Measurements from ENCODE around the gene SPAG9.
A peak's percentile ranks its signal among the peaks of the same experiment; 100 is the strongest.
"Not testable (repeated sequence)": the region's sequence is repeated elsewhere in the genome, so short reads cannot be mapped to it uniquely, and the experiment has no call there.

SPAG9 gene

DNA sequence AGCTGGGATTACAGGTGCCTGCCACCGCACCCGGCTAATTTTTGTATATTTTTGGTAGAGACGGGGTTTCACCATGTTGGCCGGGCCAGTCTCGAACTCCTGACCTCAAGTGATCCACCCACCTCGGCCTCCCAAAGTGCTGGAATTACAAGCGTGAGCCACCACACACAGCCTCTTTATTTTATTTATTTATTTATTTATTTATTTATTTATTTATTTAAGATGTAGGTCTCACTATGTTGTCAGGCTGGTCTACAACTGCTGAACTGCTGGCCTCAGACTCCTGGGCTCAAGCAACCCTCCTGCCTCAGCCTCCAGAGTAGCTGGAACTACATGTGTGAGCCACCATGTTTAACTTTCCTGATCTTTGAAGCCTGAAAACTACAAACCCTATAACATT, 37.3 kb downstream of the SPAG9 start:
- not testable (repeated sequence) for H3K27me3 ChIP-seq (ENCODE audit: insufficient read depth, low read length); H3K9me3 ChIP-seq (ENCODE audit: insufficient read depth, low read depth, low read length); H3K4me3 ChIP-seq (ENCODE audit: low read length); H3K4me1 ChIP-seq (ENCODE audit: insufficient read depth, low read length); H3K27ac ChIP-seq (ENCODE audit: low read length); H3K9ac ChIP-seq (ENCODE audit: low read depth, low read length)
- peaks cover 10% of the 10 kb centered on the region for H3K36me3 ChIP-seq (ENCODE audit: insufficient read depth, low read depth, low read length)

DNA sequence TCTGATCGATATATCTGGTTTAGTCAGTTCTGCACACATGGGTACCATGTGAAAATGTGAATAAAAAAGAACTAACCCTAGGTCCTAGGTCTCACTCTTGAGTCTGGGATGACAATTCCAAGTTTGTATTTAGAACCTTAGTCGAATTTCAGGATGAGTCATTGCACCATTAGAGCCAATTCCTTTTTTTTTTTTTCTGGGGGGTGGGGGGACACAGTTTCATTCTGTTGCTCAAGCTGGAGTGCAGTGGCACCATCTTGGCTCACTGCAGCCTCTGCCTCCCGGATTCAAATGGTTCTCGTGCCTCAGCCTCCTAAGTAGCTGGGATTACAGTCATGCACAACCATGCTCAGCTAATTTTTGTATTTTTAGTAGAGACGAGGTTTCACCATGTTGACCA, 41.6 kb downstream of the SPAG9 start:
- no peak overlapping the region for H3K27ac ChIP-seq (ENCODE audit: low read length)
- H3K27me3 ChIP-seq (ENCODE audit: insufficient read depth, low read length), result no peaks in the 10 kb centered on the region
- no peaks in the 10 kb centered on the region for H3K9me3 ChIP-seq (ENCODE audit: insufficient read depth, low read depth, low read length)
- no peak overlapping the region for H3K4me3 ChIP-seq (ENCODE audit: low read length)
- H3K36me3 ChIP-seq (ENCODE audit: insufficient read depth, low read depth, low read length), result peaks cover 23% of the 10 kb centered on the region
- no peak overlapping the region for H3K9ac ChIP-seq (ENCODE audit: low read depth, low read length)
- no peaks in the 10 kb centered on the region for H3K4me1 ChIP-seq (ENCODE audit: insufficient read depth, low read length)

DNA sequence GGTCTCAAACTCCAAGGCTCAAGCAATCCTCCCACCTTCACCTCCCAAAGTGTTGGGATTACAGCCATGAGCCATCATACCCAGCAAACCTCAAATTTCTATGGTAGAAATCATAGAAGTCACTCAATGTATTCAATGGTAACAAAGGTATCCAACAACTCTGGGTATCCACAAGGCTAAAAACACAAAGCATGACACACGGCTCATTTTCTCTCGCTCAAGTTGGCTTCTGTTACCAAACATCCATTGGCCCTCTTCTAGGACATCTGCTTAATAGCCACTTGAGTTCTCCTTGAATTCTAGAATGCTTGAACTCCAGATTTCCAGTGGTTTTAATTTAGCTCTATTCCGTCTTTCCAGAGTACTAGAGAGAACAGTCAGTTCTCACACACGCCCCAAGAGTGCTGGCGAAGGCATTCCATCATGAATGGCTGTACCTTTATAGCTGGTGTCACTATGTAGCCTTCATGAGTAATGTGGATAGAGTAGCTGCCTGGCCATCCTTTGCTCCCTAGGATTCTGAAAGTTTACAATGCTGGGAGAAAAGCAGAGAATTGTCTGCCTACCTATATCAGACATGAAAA, 42.6 kb downstream of the SPAG9 start:
- Histone ChIP-seq H3K4me1 (ENCODE audit: insufficient read depth, low read length) (no peaks in the 10 kb centered on the region), H3K27me3 (ENCODE audit: insufficient read depth, low read length) (no peaks in the 10 kb centered on the region), H3K4me3 (ENCODE audit: low read length) (no peak overlapping the region), H3K36me3 (ENCODE audit: insufficient read depth, low read depth, low read length) (peaks cover 23% of the 10 kb centered on the region), H3K27ac (ENCODE audit: low read length) (no peak overlapping the region), H3K9ac (ENCODE audit: low read depth, low read length) (no peak overlapping the region), H3K9me3 (ENCODE audit: insufficient read depth, low read depth, low read length) (no peaks in the 10 kb centered on the region)

DNA sequence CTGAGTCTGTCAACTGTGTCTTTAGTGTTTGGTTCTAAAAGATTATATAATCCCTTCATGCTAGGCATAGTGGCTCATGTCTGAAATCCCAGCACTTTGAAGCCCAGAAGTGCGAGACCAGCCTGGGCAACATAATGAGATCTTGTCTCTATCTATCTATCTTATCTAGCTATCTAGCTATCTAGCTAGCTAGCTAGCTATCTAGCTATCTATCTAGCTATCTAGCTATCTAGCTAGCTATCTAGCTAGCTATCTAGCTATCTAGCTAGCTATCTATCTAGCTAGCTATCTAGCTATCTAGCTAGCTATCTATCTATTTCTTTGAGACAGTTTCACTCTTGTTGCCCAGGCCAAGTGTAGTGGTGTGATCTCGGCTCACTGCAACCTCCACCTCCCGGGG, 43.8 kb downstream of the SPAG9 start:
- Histone ChIP-seq H3K27me3 (ENCODE audit: insufficient read depth, low read length) (no peaks in the 10 kb centered on the region), H3K36me3 (ENCODE audit: insufficient read depth, low read depth, low read length) (peaks cover 23% of the 10 kb centered on the region), H3K4me3 (ENCODE audit: low read length) (no peak overlapping the region), H3K4me1 (ENCODE audit: insufficient read depth, low read length) (no peaks in the 10 kb centered on the region), H3K9ac (ENCODE audit: low read depth, low read length) (no peak overlapping the region), H3K27ac (ENCODE audit: low read length) (no peak overlapping the region), H3K9me3 (ENCODE audit: insufficient read depth, low read depth, low read length) (no peaks in the 10 kb centered on the region)

DNA sequence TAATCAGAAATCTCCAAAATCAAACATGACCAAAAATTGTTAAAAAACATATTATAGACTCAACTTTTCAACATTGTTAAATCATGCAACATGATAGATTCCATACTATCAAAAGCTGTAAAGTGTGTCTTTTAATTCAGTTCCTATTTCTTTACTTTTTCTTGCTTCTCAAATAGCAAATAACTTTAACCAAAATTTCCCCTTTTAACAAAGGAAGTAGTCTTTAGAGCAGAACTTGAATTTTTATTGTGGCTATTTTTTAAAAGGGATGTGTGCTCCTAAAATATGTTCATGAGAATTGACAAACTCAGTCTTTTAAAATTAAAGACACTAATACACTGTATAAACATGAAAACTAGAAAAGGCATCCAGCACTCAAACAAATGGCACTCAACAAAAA, 49.1 kb downstream of the SPAG9 start:
- Histone ChIP-seq H3K4me3 (ENCODE audit: low read length) (no peak overlapping the region), H3K36me3 (ENCODE audit: insufficient read depth, low read depth, low read length) (peaks cover under 1% of the 10 kb centered on the region; the same call in 1 of the 2 replicates), H3K27ac (ENCODE audit: low read length) (no peak overlapping the region), H3K9me3 (ENCODE audit: insufficient read depth, low read depth, low read length) (no peaks in the 10 kb centered on the region), H3K9ac (ENCODE audit: low read depth, low read length) (no peak overlapping the region), H3K27me3 (ENCODE audit: insufficient read depth, low read length) (no peaks in the 10 kb centered on the region), H3K4me1 (ENCODE audit: insufficient read depth, low read length) (no peaks in the 10 kb centered on the region)

DNA sequence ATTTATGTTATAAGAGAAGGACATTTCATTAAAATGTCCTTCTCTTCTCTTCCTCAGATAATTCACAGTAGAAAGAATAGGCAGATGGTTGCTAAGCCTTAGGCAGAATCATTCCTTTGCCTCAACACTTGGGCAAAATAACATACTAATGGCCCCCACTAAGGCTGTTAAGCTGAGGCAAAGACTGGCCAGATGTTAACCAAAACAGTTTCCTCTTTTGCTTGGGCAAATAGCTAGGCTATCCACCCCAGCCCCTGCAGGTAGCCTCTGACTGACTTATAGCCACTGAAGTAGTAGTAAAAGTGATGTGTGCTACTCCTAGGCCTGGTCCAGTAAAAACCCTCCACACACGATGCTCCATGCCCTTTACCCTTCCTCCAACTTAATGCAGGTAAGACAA, 55.2 kb downstream of the SPAG9 start:
- H3K27ac ChIP-seq (ENCODE audit: low read length), result no peak overlapping the region

DNA sequence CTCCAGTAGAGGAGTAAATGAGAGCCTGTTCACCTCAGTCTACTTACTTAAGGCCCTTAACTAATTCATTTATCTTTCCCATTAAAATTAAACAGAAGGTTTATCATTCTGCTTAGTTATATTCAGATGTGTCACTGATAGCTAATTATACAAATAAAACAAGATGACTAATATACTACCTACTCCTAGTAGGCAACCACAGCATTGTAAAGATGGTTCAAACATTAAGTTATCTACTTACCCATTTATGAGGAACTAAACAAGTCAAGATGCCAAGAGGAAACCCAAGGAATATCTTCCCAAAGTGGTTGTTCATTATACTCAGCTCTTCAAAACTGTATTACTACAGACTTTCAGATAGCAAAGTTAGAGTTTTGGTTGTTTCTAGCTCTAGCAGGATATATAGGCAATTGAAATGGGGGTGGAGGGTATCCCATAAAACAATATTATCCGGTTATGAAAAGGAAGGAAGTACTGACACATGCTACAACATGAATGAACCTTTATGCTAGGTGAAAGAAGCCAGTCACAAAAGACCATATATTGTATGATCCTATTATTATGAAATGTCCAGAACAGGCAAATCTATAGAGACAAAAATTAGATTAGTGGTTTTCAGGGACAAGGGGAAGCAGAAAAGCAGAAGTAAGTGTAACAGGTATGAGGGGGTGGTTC, 56.5 kb downstream of the SPAG9 start:
- no peaks in the 10 kb centered on the region for H3K9me3 ChIP-seq (ENCODE audit: insufficient read depth, low read depth, low read length)
- H3K27ac ChIP-seq (ENCODE audit: low read length), result no peak overlapping the region
- no peaks in the 10 kb centered on the region for H3K4me1 ChIP-seq (ENCODE audit: insufficient read depth, low read length)
- no peak overlapping the region for H3K4me3 ChIP-seq (ENCODE audit: low read length)
- H3K27me3 ChIP-seq (ENCODE audit: insufficient read depth, low read length), result no peaks in the 10 kb centered on the region
- no peak overlapping the region for H3K9ac ChIP-seq (ENCODE audit: low read depth, low read length)
- no peaks in the 10 kb centered on the region for H3K36me3 ChIP-seq (ENCODE audit: insufficient read depth, low read depth, low read length)

More for the DNA sequence above, 55.2 kb downstream of the SPAG9 start:
- Histone ChIP-seq H3K27me3 (ENCODE audit: insufficient read depth, low read length) (no peaks in the 10 kb centered on the region), H3K4me1 (ENCODE audit: insufficient read depth, low read length) (no peaks in the 10 kb centered on the region), H3K9ac (ENCODE audit: low read depth, low read length) (no peak overlapping the region), H3K4me3 (ENCODE audit: low read length) (no peak overlapping the region), H3K36me3 (ENCODE audit: insufficient read depth, low read depth, low read length) (no peaks in the 10 kb centered on the region), H3K9me3 (ENCODE audit: insufficient read depth, low read depth, low read length) (no peaks in the 10 kb centered on the region)

DNA sequence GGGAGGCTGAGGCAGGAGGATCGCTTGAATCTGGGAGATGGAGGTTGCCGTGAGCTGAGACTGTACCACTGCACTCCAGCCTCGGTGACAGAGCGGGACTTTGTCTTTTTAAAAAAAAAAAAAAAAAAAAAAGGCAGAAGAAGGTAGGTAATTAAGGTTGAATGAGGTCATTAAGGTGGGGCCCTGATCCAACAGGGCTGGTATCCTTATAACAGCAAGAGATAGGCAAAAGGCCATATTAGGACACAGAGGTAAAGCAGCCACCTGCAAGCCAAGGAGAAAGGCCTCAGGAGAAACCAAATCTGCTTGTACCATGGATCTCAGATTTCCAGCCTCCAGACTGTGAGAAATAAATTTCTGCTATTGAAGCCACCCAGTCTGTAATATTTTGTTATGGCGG, 60.3 kb downstream of the SPAG9 start:
- Histone ChIP-seq H3K9ac (ENCODE audit: low read depth, low read length) (no peak overlapping the region), H3K27ac (ENCODE audit: low read length) (no peak overlapping the region), H3K4me1 (ENCODE audit: insufficient read depth, low read length) (peaks cover 6% of the 10 kb centered on the region; the same call in 1 of the 2 replicates), H3K4me3 (ENCODE audit: low read length) (no peak overlapping the region), H3K27me3 (ENCODE audit: insufficient read depth, low read length) (no peaks in the 10 kb centered on the region), H3K36me3 (ENCODE audit: insufficient read depth, low read depth, low read length) (no peaks in the 10 kb centered on the region), H3K9me3 (ENCODE audit: insufficient read depth, low read depth, low read length) (no peaks in the 10 kb centered on the region)

DNA sequence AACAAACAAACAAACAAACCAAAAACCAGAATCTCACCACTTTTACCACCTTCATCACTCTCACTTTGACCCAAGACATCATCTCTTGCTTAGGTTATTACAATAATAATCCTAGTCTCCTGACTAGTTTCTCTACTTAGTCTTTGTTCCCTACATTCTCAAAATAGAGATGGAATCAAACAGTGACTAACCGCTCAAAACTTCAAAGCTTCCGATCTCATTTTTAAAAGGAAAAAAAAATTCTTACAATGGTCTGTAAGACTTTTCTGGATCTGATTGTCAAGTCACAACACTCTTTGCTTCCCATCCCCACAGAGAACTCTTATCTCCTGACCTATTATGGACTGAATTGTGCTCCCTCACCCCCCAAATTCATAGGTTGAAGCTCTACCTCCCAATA, 60.9 kb downstream of the SPAG9 start:
- no peaks in the 10 kb centered on the region for H3K36me3 ChIP-seq (ENCODE audit: insufficient read depth, low read depth, low read length)
- no peak overlapping the region for H3K27ac ChIP-seq (ENCODE audit: low read length)
- H3K9ac ChIP-seq (ENCODE audit: low read depth, low read length), result no peak overlapping the region
- peaks cover 6% of the 10 kb centered on the region; the same call in 1 of the 2 replicates for H3K4me1 ChIP-seq (ENCODE audit: insufficient read depth, low read length)
- H3K27me3 ChIP-seq (ENCODE audit: insufficient read depth, low read length), result no peaks in the 10 kb centered on the region
- H3K4me3 ChIP-seq (ENCODE audit: low read length), result no peak overlapping the region
- no peaks in the 10 kb centered on the region for H3K9me3 ChIP-seq (ENCODE audit: insufficient read depth, low read depth, low read length)

DNA sequence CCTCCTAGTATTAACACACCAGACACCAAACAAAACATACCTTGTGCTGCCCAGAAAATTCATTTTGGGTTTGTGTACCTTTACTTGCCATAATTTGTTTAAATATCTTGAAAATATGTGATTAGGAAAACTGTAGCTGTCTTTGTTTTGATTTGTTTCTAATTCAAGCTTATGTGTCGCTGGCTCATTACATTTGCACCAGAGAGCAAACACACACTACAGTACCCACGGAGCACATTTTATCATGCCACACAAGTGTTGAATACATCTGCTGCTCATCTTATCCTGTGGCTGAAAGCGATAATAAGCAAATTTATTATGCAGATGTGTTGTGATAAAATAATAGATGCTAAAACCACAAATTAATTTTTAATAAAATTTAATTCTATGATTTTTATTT, 63.1 kb downstream of the SPAG9 start:
- peaks cover 6% of the 10 kb centered on the region; the same call in 1 of the 2 replicates for H3K4me1 ChIP-seq (ENCODE audit: insufficient read depth, low read length)
- H3K4me3 ChIP-seq (ENCODE audit: low read length), result no peak overlapping the region
- no peaks in the 10 kb centered on the region for H3K9me3 ChIP-seq (ENCODE audit: insufficient read depth, low read depth, low read length)
- no peaks in the 10 kb centered on the region for H3K36me3 ChIP-seq (ENCODE audit: insufficient read depth, low read depth, low read length)
- no peaks in the 10 kb centered on the region for H3K27me3 ChIP-seq (ENCODE audit: insufficient read depth, low read length)
- no peak overlapping the region for H3K27ac ChIP-seq (ENCODE audit: low read length)
- H3K9ac ChIP-seq (ENCODE audit: low read depth, low read length), result 0 out of 2 replicates have a peak overlapping the region, but pooled peaks have one; percentile 3

DNA sequence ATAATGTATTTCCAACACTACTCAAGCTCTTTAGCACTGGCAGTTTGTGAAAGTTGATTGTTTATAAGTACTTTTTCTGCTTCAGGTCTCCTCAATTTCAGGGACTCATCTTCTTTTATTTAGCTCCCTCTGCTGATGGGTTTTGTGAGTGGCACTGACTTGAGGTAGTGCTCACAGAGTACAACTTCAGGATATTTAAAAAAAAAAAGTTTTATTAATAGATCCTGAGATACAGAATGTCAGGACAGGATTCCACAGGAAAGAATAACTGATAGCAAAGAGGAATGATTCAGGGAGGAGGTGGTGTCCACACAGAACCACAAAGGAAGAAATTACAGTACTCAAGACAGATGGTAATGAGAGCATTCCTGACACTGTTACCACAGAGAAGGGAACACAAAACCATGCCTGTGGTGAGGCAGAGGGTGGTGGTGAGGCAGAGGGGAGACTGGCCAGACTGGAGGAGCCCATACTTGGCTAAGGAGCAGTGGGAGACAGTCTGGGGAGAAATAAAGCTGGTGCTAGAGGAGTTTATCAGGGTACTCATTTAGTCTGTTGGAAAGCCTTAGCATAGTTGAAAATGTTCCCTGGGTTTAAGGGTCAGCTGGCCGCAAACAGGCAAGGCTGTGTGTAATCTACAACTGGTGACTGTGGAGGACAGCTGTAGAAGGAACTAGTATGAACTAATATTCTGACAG, 63.7 kb downstream of the SPAG9 start:
- Histone ChIP-seq H3K9ac (ENCODE audit: low read depth, low read length) (0 out of 2 replicates have a peak overlapping the region, but pooled peaks have one; percentile 3), H3K4me3 (ENCODE audit: low read length) (no peak overlapping the region), H3K27me3 (ENCODE audit: insufficient read depth, low read length) (no peaks in the 10 kb centered on the region), H3K27ac (ENCODE audit: low read length) (no peak overlapping the region), H3K4me1 (ENCODE audit: insufficient read depth, low read length) (peaks cover 6% of the 10 kb centered on the region; the same call in 1 of the 2 replicates), H3K36me3 (ENCODE audit: insufficient read depth, low read depth, low read length) (no peaks in the 10 kb centered on the region), H3K9me3 (ENCODE audit: insufficient read depth, low read depth, low read length) (no peaks in the 10 kb centered on the region)

DNA sequence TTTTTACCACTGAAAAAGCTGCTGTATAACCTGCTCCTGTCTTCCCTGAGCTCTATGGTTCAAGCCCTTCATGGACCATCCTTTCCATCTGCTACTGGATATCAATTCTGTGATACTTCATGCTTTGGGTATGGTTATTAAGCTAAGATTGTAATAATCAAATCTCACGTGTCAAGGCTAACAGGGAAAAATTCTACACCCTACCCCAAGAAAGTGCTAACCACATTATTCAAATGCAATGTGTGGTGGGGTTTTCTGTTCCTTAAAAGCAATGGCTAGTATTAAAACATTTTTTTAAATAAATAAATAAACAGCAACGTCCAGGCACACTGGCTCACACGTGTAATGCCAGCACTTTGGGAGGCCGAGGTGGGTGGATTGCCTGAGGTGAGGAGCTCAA, 65.9 kb downstream of the SPAG9 start:
- peaks cover 6% of the 10 kb centered on the region; the same call in 1 of the 2 replicates for H3K4me1 ChIP-seq (ENCODE audit: insufficient read depth, low read length)
- no peak overlapping the region for H3K4me3 ChIP-seq (ENCODE audit: low read length)
- no peak overlapping the region for H3K9ac ChIP-seq (ENCODE audit: low read depth, low read length)
- H3K9me3 ChIP-seq (ENCODE audit: insufficient read depth, low read depth, low read length), result no peaks in the 10 kb centered on the region
- no peaks in the 10 kb centered on the region for H3K36me3 ChIP-seq (ENCODE audit: insufficient read depth, low read depth, low read length)
- H3K27me3 ChIP-seq (ENCODE audit: insufficient read depth, low read length), result no peaks in the 10 kb centered on the region
- no peak overlapping the region for H3K27ac ChIP-seq (ENCODE audit: low read length)

Measured in iPS-20b (cell line).